Islet precursor cell (in vitro differentiated cells): ENCODE measurements around the gene ARHGEF40.

ENCODE experiments used
- DNase-seq: peaks from one replicate; pipeline ENCODE4 v3.0.0-alpha.2; 2018

ARHGEF40 gene

GRCh38 chr14:21070083-21070609, at the start of gene ARHGEF40:
Gene ARHGEF40, plus strand, starts transcription at chr14:21070304. Its CDS starts 93 bp downstream, at chr14:21070397.
- peak; percentile 73 for DNase-seq

- no peak for DNase-seq
Measured at GRCh38 chr14:21020977-21021545, 49.0 kb upstream of the ARHGEF40 start.

GRCh38 chr14:21022686-21023085, 47.4 kb upstream of the ARHGEF40 start:
- peak; percentile 32 for DNase-seq

GRCh38 chr14:21023174-21023573, 46.9 kb upstream of the ARHGEF40 start:
- DNase-seq, result peak; percentile 47

- peak; percentile 61 for DNase-seq
Measured at GRCh38 chr14:21023817-21024584, 46.1 kb upstream of the ARHGEF40 start.

GRCh38 chr14:21024585-21025370, 45.3 kb upstream of the ARHGEF40 start, which contains the start of gene NDRG2:
Gene NDRG2, minus strand, starts transcription at chr14:21025061. Its CDS starts 1,746 bp downstream, at chr14:21023315.
- DNase-seq, result peak; percentile 95

GRCh38 chr14:21025371-21026273, 44.5 kb upstream of the ARHGEF40 start:
- DNase-seq, result peak; percentile 75

GRCh38 chr14:21026274-21026987, 43.7 kb upstream of the ARHGEF40 start:
- DNase-seq, result no peak

GRCh38 chr14:21026988-21027315, 43.2 kb upstream of the ARHGEF40 start:
- peak; percentile 63 for DNase-seq

- DNase-seq, result peak; percentile 7
Measured at GRCh38 chr14:21029917-21030316, 40.2 kb upstream of the ARHGEF40 start, which contains the start of gene TPPP2. Gene TPPP2, plus strand, starts transcription at chr14:21030217. Its CDS starts 365 bp downstream, at chr14:21030582.

GRCh38 chr14:21030531-21030930, 39.6 kb upstream of the ARHGEF40 start:
- peak; percentile 37 for DNase-seq

GRCh38 chr14:21032326-21033132, 37.6 kb upstream of the ARHGEF40 start:
- DNase-seq, result no peak

GRCh38 chr14:21033133-21033698, 36.9 kb upstream of the ARHGEF40 start:
- DNase-seq, result no peak

GRCh38 chr14:21034707-21035106, 35.4 kb upstream of the ARHGEF40 start, which contains the start of gene RNASE13:
Gene RNASE13, minus strand, starts transcription at chr14:21034807. Its CDS starts 519 bp downstream, at chr14:21034288.
- no peak for DNase-seq

- no peak for DNase-seq
Measured at GRCh38 chr14:21036751-21037150, 33.4 kb upstream of the ARHGEF40 start.

GRCh38 chr14:21037156-21037555, 32.9 kb upstream of the ARHGEF40 start:
- no peak for DNase-seq

GRCh38 chr14:21038441-21039422, 31.4 kb upstream of the ARHGEF40 start:
- DNase-seq, result no peak

GRCh38 chr14:21039585-21040369, 30.3 kb upstream of the ARHGEF40 start:
- peak; percentile 73 for DNase-seq
